Lower leg skin (tissue), 3 donors: Measurements from ENCODE around the gene TMPRSS11A.

Experiments used
- CTCF ChIP-seq, 3 donors: fragments of 450-650 bp; IDR thresholded peaks; one replicate each; pipeline ENCODE4 v1.5.1; 2016; ENCODE audit warnings: antibody characterized with exemption in 3 of 3, mild to moderate bottlenecking in 3 of 3, moderate library complexity in 2 of 3
- POLR2A ChIP-seq, 2 donors: fragments of 450-650 bp; IDR thresholded peaks; one replicate each; pipeline ENCODE4 v1.6.1; 2016 to 2017; ENCODE audit warnings: antibody characterized with exemption in 2 of 2, mild to moderate bottlenecking in 1 of 2, moderate library complexity in 1 of 2

GRCh38 chr4:67963356-67963755 is at the start of gene TMPRSS11A:
- TF ChIP-seq CTCF (IDR thresholded peaks at IDR 0.05), result no peak
- TF ChIP-seq POLR2A (IDR thresholded peaks at IDR 0.05), result no peak
